ENCODE data around the gene ZMYM2.

GRCh38 chr13:19940106-19940505 lies 18.4 kb upstream of the ZMYM2 start:
- TF ChIP-seq CTCF (IDR thresholded peaks at IDR 0.05) = no peak
- TF ChIP-seq ELF4 (CRISPR knock-in tag; IDR thresholded peaks at IDR 0.05; ENCODE audit: low read depth) = no peak
- TF ChIP-seq, protein P1, sequence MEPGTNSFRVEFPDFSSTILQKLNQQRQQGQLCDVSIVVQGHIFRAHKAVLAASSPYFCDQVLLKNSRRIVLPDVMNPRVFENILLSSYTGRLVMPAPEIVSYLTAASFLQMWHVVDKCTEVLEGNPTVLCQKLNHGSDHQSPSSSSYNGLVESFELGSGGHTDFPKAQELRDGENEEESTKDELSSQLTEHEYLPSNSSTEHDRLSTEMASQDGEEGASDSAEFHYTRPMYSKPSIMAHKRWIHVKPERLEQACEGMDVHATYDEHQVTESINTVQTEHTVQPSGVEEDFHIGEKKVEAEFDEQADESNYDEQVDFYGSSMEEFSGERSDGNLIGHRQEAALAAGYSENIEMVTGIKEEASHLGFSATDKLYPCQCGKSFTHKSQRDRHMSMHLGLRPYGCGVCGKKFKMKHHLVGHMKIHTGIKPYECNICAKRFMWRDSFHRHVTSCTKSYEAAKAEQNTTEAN (CRISPR knock-in tag; IDR thresholded peaks at IDR 0.05) = no peak
- TF ChIP-seq NR1H2 (CRISPR knock-in tag; IDR thresholded peaks at IDR 0.05) = no peak
- TF ChIP-seq ZNF232 (CRISPR knock-in tag; IDR thresholded peaks at IDR 0.05) = no peak
- no peak for TF ChIP-seq USF1 (CRISPR knock-in tag; IDR thresholded peaks at IDR 0.05)
- no peak for TF ChIP-seq ATF3 (CRISPR knock-in tag; conservative IDR thresholded peaks at IDR 0.05)
- no peak for TF ChIP-seq CREB1 (CRISPR knock-in tag; IDR thresholded peaks at IDR 0.05)
- no peak for TF ChIP-seq PRDM15 (CRISPR knock-in tag; IDR thresholded peaks at IDR 0.05)
- no peak for TF ChIP-seq ESRRA (CRISPR knock-in tag; IDR thresholded peaks at IDR 0.05; ENCODE audit: borderline replicate concordance)
- TF ChIP-seq TP53 (CRISPR knock-in tag; IDR thresholded peaks at IDR 0.05) = no peak
- TF ChIP-seq NR3C1 (CRISPR knock-in tag; conservative IDR thresholded peaks at IDR 0.05; ENCODE audit: low read depth) = no peak
- TF ChIP-seq HMGXB4 (CRISPR knock-in tag; IDR thresholded peaks at IDR 0.05) = no peak
- TF ChIP-seq, protein P2, sequence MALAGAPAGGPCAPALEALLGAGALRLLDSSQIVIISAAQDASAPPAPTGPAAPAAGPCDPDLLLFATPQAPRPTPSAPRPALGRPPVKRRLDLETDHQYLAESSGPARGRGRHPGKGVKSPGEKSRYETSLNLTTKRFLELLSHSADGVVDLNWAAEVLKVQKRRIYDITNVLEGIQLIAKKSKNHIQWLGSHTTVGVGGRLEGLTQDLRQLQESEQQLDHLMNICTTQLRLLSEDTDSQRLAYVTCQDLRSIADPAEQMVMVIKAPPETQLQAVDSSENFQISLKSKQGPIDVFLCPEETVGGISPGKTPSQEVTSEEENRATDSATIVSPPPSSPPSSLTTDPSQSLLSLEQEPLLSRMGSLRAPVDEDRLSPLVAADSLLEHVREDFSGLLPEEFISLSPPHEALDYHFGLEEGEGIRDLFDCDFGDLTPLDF (CRISPR knock-in tag; IDR thresholded peaks at IDR 0.05) = no peak
